T-cell (primary cell): ENCODE measurements around the gene BLOC1S5. TPM values are rescaled to one million over a fixed set of nuclear protein-coding genes. Genes with fewer than 3 reads are reported as not detected.

Experiments used
- ATAC-seq, 4 experiments: fragments of 200-7000 bp in 3 of 4; fragments of 150-1000 bp in 1 of 4; cut with Tn5 transposase; replicated peaks in 1 of 4; 1 replicate in 3 of 4; 2 replicates in 1 of 4; pipeline ENCODE4 v1.10.0; 2021; ENCODE audit warnings: moderate library complexity in 3 of 4, mild to moderate bottlenecking in 2 of 4, moderate number of reproducible peaks in 1 of 4
- CTCF ChIA-PET, 2 donors: fragments of 300-600 bp; sonication (Branson Sonifier 250); formaldehyde crosslinking; loops; one replicate each; lab custom pipeline; 2022; ENCODE audit warnings: antibody characterized with exemption in 2 of 2; lab: Charles Lee
- POLR2A ChIA-PET, 2 donors: fragments of 300-600 bp; sonication (Branson Sonifier 250); formaldehyde crosslinking; loops; one replicate each; lab custom pipeline; 2022; ENCODE audit warnings: antibody characterized with exemption in 2 of 2; lab: Charles Lee
- DNase-seq, 35 experiments: peaks; one replicate each; pipeline versions ENCODE4 v3.0.0 to v3.0.0-alpha.2; 2013 to 2023
- H3K27ac ChIP-seq: one replicate; pipeline ENCODE4 v1.5.1; 2013; ENCODE audit warnings: low read length
- H3K27me3 ChIP-seq, 2 experiments: replicated peaks in 1 of 2; 1 replicate in 1 of 2; 2 replicates in 1 of 2; pipeline versions ENCODE4 v1.6.1 to v1.7.0; 2013; ENCODE audit warnings: low read length in 1 of 2, mixed read lengths in 1 of 2; ENCODE audit not compliant: control insufficient read depth in 2 of 2, insufficient read depth in 2 of 2; ENCODE audit errors: extremely low read depth in 1 of 2
- H3K36me3 ChIP-seq, 2 donors: 1 replicate in 1 of 2; 2 replicates in 1 of 2; pipeline versions ENCODE4 v1.6.1 to v1.7.0; 2013; ENCODE audit warnings: low read length in 1 of 2; ENCODE audit not compliant: control insufficient read depth in 2 of 2, insufficient read depth in 1 of 2; ENCODE audit errors: extremely low read depth in 1 of 2
- H3K4me1 ChIP-seq, 2 experiments: 1 replicate in 1 of 2; 2 replicates in 1 of 2; pipeline versions ENCODE4 v1.6.1 to v1.7.0; 2013; ENCODE audit warnings: low read length in 2 of 2, mixed read lengths in 1 of 2; ENCODE audit not compliant: insufficient read depth in 2 of 2, control insufficient read depth in 1 of 2; ENCODE audit errors: extremely low read depth in 1 of 2
- H3K4me3 ChIP-seq, 2 donors: 1 replicate in 1 of 2; 2 replicates in 1 of 2; pipeline versions ENCODE4 v1.5.1 to v1.7.0; 2013; ENCODE audit warnings: mild to moderate bottlenecking in 2 of 2, low read length in 1 of 2, moderate library complexity in 1 of 2; ENCODE audit not compliant: control insufficient read depth in 1 of 2; ENCODE audit errors: extremely low read depth in 1 of 2
- H3K9me3 ChIP-seq: 2 replicates; pipeline ENCODE4 v1.7.0; 2013
- H3K27ac Mint-ChIP-seq, 2 donors: one replicate each; pipeline ENCODE4 v1.8.0; 2020 to 2021; ENCODE audit warnings: mild to moderate bottlenecking in 2 of 2, mixed read lengths in 2 of 2
- H3K27me3 Mint-ChIP-seq, 2 donors: one replicate each; pipeline ENCODE4 v1.8.0; 2021 to 2022; ENCODE audit warnings: mixed read lengths in 2 of 2
- H3K36me3 Mint-ChIP-seq: one replicate; pipeline ENCODE4 v1.8.0; 2021; ENCODE audit warnings: mixed read lengths
- H3K4me1 Mint-ChIP-seq, 3 donors: one replicate each; pipeline ENCODE4 v1.8.0; 2020 to 2022; ENCODE audit warnings: mixed read lengths in 3 of 3, mild to moderate bottlenecking in 1 of 3
- H3K4me3 Mint-ChIP-seq, 3 donors: one replicate each; pipeline ENCODE4 v1.8.0; 2020 to 2022; ENCODE audit warnings: mild to moderate bottlenecking in 3 of 3, mixed read lengths in 3 of 3, moderate library complexity in 3 of 3
- H3K9me3 Mint-ChIP-seq, 3 donors: one replicate each; pipeline ENCODE4 v1.8.0; 2020 to 2022; ENCODE audit warnings: mixed read lengths in 3 of 3
- WGBS: methylation state at CpG from one replicate; pipeline ENCODE4 v1.1.5; 2013; ENCODE audit warnings: missing lambda C conversion rate; ENCODE audit not compliant: insufficient coverage; 5-methylcytosine and 5-hydroxymethylcytosine counted together
- total RNA-seq, 35 experiments: library from RNA in 6 of 35; stranded (reverse) in 6 of 35; fragments of 120-200 nt in 1 of 35; gene quantifications; one replicate each; pipeline versions ENCODE4 v1.2.1 to v1.2.4 and lab custom pipeline; 2013 to 2026

BLOC1S5 gene, protein sequence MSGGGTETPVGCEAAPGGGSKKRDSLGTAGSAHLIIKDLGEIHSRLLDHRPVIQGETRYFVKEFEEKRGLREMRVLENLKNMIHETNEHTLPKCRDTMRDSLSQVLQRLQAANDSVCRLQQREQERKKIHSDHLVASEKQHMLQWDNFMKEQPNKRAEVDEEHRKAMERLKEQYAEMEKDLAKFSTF
- total RNA-seq = 10 to 100 TPM; 12.3 to 26.9 (median 18.1) TPM
- total RNA-seq (2013) = 23.3 TPM
- 9.2 to 36.1 (median 18.9) reads per million in 29 experiments for total RNA-seq (lab: John Stamatoyannopoulos, UW)

DNA sequence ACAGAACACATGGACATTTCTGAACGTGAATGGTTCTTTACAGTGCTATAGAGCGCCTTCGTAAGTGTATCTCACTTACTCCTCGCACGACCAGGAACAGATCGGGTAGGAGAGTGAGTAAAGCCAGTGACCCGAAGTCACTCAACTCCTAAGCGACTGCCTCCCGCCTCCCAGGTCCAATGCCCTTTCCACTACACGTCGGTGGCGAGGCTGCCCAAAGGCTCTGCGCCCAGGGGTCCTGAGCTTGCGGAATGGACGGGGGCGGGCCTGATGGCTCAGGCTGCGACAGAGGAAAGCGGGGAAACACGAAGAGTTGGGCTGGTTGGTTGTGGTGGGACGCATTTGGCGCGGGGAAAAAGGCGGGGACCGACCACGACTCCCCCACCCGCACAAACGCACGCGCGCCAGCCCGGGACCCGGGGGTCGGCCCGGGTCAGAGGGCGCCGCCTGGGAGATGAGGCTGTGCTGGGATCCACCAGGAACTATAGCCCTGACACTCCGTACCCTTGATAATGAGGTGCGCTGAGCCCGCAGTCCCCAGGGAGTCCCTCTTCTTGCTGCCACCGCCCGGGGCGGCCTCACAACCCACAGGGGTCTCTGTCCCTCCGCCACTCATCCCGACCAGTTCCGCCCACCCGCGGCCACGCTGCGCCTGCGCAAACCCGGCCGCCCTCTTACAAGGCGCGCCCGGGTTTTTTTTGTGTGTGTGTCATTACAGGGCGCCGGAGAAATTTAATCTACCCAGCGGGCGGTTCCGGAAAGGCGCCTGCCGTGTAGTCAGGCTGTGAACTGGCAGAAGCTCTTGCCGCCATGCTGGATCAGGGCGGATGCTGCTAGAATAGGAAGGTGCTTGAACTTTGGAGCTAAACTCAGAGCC, at the start of gene BLOC1S5:
Gene BLOC1S5 (minus strand): TSS at position 629 of the 877 bp plus-strand sequence. CDS start 13 bp downstream, at position 616.
- H3K9me3 Mint-ChIP-seq = no peaks in the 10 kb centered on the region
- ChIA-PET CTCF (interaction anchor here (0.6 to 4.0 kb wide), 3 partner anchors 38 to 196 kb away, joined by 4 to 33 read pairs (median 4); partner anchors contain the start of gene EEF1E1 (in 2 of the 2)), POLR2A (interaction anchor here (0.6 to 2.4 kb wide), 5 partner anchors 9 to 679 kb away, joined by 3 to 21 read pairs (median 3); partner anchors contain the start of gene EEF1E1 (in 1 of the 2))
- no peaks in the 10 kb centered on the region for H3K27me3 Mint-ChIP-seq
- no peaks in the 10 kb centered on the region for H3K9me3 ChIP-seq
- H3K4me1 Mint-ChIP-seq = peaks cover 29 to 39% (median 32%) of the 10 kb centered on the region in 3 donors
- peaks cover 3 to 20% of the 10 kb centered on the region in 2 experiments for H3K4me1 ChIP-seq
- H3K4me3 Mint-ChIP-seq = peak within 1 kb of the TSS; percentile 86 to 96 (median 93)
- H3K27me3 ChIP-seq = no peaks in the 10 kb centered on the region
- H3K36me3 ChIP-seq = peaks cover 0 to 21% of the 10 kb centered on the region in 2 donors
- peaks cover 7% of the 10 kb centered on the region for H3K36me3 Mint-ChIP-seq
- peak within 1 kb of the TSS; percentile 87 to 93 for H3K4me3 ChIP-seq
- DNase-seq (peak; percentile 87 to 98 (median 96)), ATAC-seq (peak; percentile 94 to 96 (median 95))
- 0% methylated on average over 37 of the region's 64 CpGs for WGBS
- H3K27ac ChIP-seq = peak within 1 kb of the TSS; percentile 84
- peak within 1 kb of the TSS; percentile 92 to 94 for H3K27ac Mint-ChIP-seq

DNA sequence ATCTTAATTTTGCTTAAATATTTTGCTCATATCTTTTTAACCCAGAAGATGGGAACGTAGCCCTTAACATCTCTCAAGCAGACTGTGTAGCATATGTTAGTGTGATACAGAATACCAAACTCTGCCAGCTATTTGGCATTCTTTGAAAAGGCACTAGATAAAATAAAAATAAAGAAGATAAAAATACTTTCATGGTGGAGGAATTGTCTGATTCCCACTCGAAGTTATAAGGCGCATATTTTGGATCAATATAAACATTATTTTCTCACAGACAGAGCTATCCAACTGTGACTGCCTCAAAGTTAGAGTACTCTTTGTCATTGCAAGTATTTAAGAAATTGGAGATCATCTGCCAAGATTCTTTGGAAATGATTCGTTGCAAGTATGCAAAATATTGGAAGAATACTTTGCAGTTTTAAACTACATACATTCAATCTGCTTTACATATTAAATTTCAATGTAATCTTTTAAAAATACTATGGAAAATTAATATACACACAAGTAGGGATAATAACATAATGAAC, 49.0 kb upstream of the BLOC1S5 start:
- no peaks in the 10 kb centered on the region for H3K9me3 Mint-ChIP-seq
- peaks cover 2 to 11% of the 10 kb centered on the region in 2 experiments for H3K27me3 ChIP-seq
- no peaks in the 10 kb centered on the region for H3K4me1 Mint-ChIP-seq
- no peaks in the 10 kb centered on the region for H3K9me3 ChIP-seq
- H3K4me1 ChIP-seq = no peaks in the 10 kb centered on the region
- H3K4me3 Mint-ChIP-seq = no peak overlapping the region
- H3K36me3 Mint-ChIP-seq = no peaks in the 10 kb centered on the region
- H3K4me3 ChIP-seq = no peak overlapping the region
- WGBS = no CpG with 5 or more reads among the region's 4 CpGs
- POLR2A ChIA-PET = no interaction called here
- no peaks in the 10 kb centered on the region for H3K36me3 ChIP-seq
- H3K27ac Mint-ChIP-seq = no peak overlapping the region
- H3K27me3 Mint-ChIP-seq = peaks cover 33 to 42% of the 10 kb centered on the region in 2 donors
- no peak for DNase-seq
- no peak for ATAC-seq
- no peak overlapping the region for H3K27ac ChIP-seq
- CTCF ChIA-PET = no interaction called here

GRCh38 chr6:8110725-8111124, 46.5 kb upstream of the BLOC1S5 start:
- no peak overlapping the region for H3K27ac ChIP-seq
- H3K4me3 ChIP-seq = no peak overlapping the region
- ChIA-PET POLR2A (interaction anchor here (0.5 to 0.6 kb wide), 3 partner anchors 46 to 52 kb away, joined by 3 read pairs; no protein-coding TSS in a partner anchor), CTCF (no interaction called here)
- Mint-ChIP-seq H3K27ac (no peak overlapping the region), H3K36me3 (no peaks in the 10 kb centered on the region), H3K4me1 (no peaks in the 10 kb centered on the region), H3K9me3 (no peaks in the 10 kb centered on the region), H3K4me3 (no peak overlapping the region), H3K27me3 (peaks cover 55 to 64% of the 10 kb centered on the region in 2 donors)
- no peaks in the 10 kb centered on the region for H3K36me3 ChIP-seq
- H3K9me3 ChIP-seq = no peaks in the 10 kb centered on the region
- no CpG with 5 or more reads among the region's 1 CpG for WGBS
- no peak for ATAC-seq
- H3K4me1 ChIP-seq = no peaks in the 10 kb centered on the region
- no peak for DNase-seq
- H3K27me3 ChIP-seq = peaks cover 2 to 11% of the 10 kb centered on the region in 2 experiments

- ChIA-PET POLR2A (interaction anchor here (0.5 to 0.6 kb wide), 3 partner anchors 46 to 53 kb away, joined by 3 read pairs; no protein-coding TSS in a partner anchor), CTCF (interaction anchor here in 1 of 2 donors (0.5 kb wide), 1 partner anchor 814 kb away, joined by 3 read pairs; no protein-coding TSS in a partner anchor)
- Mint-ChIP-seq H3K36me3 (no peaks in the 10 kb centered on the region), H3K27ac (no peak overlapping the region), H3K4me1 (no peaks in the 10 kb centered on the region), H3K27me3 (peaks cover 55 to 64% of the 10 kb centered on the region in 2 donors), H3K9me3 (no peaks in the 10 kb centered on the region), H3K4me3 (no peak overlapping the region)
- Histone ChIP-seq H3K27ac (no peak overlapping the region), H3K9me3 (no peaks in the 10 kb centered on the region), H3K4me1 (no peaks in the 10 kb centered on the region), H3K36me3 (no peaks in the 10 kb centered on the region), H3K4me3 (no peak overlapping the region), H3K27me3 (peaks cover 2 to 8% of the 10 kb centered on the region in 2 experiments)
- ATAC-seq (no peak), DNase-seq (no peak)
- no CpG with 5 or more reads among the region's 4 CpGs for WGBS
These were observed 46.0 kb upstream of the BLOC1S5 start for GRCh38 chr6:8110117-8110721.

DNA sequence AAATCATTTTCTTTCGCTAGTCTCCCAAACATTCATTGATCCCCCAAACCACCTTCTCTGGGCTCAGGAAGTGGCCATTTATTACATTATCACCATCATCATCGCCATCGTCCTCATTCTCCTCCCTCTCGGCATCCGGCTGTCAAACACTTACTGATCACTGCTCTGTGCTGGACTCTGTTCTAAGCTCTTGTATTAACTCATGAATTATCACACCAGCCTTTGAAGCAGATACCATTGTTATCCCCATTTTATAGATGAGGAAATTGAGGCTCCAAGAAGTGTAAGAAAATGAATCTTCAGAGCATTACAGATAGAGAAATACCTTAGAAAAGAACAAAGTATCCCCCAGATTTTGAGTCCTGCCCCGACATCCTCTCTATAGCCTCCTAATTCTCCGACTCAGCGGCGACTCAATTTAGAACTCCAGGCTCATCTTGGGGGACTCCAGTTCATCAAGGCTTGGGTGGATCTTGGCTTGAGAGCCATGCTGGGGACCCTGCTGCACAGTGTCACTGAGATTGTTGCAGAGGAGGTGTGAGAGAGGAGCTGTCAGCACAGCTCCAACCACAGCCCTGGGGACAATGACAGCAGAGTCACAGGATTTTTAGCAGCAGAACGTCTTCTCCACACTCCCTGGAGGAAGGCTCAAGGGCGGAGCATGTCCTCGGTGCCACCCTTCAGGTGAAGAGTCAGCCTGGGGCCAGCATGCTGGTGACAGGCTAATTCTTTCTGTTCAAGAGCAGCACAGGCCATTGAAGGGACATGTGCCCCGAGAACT, 44.8 kb upstream of the BLOC1S5 start:
- Histone ChIP-seq H3K4me3 (no peak overlapping the region), H3K27me3 (peaks cover 2 to 8% of the 10 kb centered on the region in 2 experiments), H3K9me3 (no peaks in the 10 kb centered on the region), H3K36me3 (no peaks in the 10 kb centered on the region), H3K4me1 (no peaks in the 10 kb centered on the region), H3K27ac (no peak overlapping the region)
- no peak for ATAC-seq
- Mint-ChIP-seq H3K4me1 (no peaks in the 10 kb centered on the region), H3K27ac (no peak overlapping the region), H3K36me3 (no peaks in the 10 kb centered on the region), H3K4me3 (no peak overlapping the region), H3K27me3 (peaks cover 47 to 64% of the 10 kb centered on the region in 2 donors), H3K9me3 (no peaks in the 10 kb centered on the region)
- no peak for DNase-seq
- ChIA-PET POLR2A (no interaction called here), CTCF (no interaction called here)
- 66% methylated on average over 8 of the region's 13 CpGs for WGBS
